Activated T-cell treated with anti-CD3 and anti-CD28 coated beads for 24 hours (primary cell): ENCODE results near the gene SH3D21.

Experiments
- DNase-seq: peaks from one replicate; pipeline ENCODE4 v3.0.0-alpha.2; 2020; ENCODE audit warnings: low read depth

The SH3D21 gene

DNA sequence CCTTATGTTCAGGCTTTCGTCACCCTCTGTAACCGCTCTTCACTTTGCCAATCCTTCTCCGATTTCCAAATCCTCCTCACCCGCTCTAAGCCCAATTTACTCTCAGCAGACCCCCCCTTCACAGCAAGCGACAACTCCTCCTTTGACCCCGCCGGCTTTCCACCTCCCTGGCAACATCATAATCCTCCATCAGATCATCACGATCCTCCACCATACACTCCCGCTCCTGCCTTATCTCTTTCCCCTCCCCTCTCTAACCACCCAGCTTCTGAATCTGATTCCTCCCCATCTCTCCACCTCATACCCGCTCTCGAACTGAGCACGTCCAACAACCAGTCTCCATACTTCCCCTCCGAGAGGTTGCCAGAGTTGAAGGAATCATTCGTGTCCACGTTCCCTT is 24.8 kb downstream of the SH3D21 start:
- DNase-seq, result no peak

DNA sequence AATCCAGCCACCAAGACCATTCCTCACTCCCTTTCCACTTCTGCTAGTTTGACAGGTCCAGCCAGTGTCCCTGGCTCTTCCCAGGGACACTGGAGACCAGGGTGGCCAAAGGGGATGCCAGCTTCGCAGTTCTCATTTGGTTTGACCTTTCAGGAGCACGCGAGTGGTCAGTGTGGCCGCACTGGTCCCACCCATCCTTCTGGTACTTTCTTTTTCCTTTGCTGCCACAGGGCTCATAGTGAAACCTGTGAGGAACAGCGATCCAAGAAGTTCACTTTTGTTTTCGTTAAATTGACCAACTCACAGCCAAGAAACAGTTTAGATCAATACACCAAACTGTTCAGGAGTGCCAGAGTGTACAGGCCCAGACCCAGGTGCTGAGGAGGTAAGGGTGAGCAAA is 31.7 kb downstream of the SH3D21 start:
- no peak for DNase-seq

DNA sequence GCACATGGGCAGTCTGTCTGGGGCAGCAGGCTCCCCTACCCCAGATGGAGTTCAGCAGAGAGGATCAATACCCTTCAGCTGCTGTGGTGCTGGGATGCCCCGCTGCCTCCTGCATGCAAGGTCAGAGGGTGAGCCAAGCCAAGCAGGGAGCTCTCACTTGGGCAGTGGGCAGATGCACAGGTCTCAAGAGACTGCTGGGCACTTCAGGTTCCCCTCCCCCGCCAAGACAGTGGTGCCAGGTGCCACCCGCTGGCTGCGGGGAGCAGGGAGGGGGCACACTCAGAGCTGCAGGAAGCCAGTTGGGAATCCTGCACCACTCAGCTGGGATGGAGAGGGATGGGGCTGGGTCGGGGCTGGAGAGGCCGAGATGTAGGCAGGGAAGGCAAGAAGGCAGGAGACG is 33.0 kb downstream of the SH3D21 start:
- DNase-seq, result no peak

DNA sequence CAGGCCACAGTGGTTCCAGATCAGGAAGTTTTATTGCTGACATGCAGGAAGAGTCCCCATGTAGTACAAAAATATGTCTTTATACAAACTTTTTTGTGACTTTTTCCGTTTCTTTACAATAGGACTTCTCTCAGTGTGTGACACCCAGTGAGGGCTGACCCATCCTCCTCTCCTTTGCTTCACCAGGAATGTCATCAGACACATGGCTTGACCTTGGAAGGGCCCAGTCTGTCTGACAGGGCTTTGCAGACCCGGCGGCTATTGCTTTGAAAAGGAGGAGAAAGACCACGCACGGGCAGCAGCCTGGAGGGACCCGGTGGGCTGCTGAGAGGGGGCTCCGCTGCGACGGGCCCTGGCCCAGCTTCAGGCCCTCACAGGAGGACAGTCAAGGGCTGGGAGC is 33.4 kb downstream of the SH3D21 start:
- no peak for DNase-seq

DNA sequence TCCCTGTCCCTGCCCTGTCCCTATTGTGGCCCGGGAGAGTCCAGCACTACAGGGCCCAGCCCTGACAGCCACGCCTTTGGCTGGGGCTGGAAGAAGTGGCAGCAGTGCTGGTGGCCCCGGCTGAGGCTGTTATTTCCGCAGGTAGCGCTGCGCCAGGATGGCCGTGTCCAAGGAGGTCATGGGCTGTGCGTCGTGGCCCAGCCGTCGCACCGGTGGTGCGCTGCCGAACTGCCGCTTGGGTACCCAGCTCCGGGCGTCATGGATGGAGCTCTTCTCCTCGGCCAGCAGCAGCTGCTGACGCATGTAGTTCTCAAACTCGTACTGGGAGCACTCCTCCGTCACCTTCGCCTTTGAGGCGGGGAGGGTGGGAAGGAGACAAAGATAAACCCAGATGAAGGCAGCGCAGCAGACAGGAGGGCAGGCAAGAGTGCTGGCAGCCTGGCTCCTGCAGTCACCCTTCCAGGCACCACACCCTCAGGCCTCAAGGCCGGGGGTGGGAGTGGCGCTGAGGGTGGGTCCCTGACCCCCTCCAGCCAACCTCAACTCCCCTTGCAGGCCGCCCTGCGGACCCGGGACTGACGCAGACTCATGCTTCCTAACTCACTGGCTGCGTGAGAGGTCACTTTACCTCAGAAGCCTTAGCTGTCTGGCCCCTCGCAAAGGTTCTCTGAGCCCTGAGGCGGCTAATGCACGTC is 35.6 kb downstream of the SH3D21 start:
- no peak for DNase-seq

DNA sequence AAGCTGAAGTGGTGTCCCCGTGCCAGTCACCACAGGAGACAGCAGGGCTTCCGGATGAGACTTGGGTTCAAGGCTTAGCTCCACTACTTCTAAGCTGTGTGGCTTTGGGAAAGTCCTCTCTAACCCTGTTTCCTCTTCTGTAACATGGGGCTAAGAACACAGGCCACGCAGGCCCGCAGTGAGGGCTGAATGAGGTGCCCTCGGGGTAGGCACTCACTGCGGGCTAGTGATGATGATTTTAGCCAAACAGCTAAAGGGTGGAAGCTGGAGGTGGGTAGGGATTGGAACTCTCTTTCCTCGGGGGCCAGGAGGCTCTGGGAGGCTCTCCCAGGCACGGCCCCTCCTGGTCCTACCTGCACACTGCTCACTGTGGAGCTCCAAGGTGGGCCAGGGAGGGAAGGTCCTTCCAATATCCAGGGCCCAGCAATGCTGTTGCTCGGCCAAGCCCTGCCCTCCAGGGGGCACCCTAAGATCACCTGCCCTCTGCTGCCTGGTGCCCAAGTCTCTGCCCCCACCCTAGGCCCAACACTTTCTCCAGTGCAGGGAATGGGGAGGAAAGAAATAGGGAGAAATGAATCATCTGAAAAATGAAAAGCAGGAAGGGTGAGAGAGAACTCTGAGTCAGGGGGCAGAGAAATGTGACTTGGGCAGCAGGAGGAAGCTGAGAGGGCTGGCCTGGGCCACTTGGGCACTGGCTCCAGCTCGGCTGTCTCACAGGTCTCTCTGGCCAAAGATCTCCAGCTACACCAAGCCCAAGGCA is 36.4 kb downstream of the SH3D21 start:
- DNase-seq, result no peak

DNA sequence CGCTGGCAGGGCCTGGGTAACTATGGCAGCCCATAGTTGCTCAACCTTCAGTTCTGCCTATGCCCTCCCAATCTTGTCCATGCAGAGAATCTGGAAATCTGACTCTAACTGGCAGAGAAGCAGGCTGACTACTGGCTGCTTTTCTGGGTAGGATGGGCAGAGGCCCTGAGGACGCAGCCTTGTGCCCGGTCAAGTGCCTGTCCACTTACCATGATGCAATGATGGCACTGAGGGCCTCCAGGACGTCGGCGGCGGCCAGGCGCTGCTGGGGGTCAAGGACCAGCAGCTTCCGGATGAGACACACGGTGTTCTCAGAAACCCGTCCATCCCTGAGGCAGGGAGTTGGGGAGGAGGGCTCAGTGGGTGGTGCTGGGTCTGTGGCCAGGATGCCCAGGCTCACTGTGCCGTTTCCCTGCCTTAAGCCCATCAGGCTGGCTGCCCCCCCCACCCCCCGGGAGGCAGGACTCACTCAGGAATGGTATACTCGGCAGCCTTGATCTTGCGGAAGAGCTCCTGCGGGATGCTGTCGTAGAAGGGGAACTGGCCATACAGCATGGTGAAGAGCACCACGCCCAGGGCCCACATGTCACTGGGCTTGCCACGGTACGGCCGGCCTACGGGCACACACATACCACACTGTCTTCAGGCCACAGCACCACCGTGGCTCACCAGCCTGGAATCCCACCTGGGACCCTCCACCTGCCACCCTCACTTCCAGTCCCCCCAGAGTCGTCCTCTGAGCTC is 37.7 kb downstream of the SH3D21 start:
- no peak for DNase-seq

DNA sequence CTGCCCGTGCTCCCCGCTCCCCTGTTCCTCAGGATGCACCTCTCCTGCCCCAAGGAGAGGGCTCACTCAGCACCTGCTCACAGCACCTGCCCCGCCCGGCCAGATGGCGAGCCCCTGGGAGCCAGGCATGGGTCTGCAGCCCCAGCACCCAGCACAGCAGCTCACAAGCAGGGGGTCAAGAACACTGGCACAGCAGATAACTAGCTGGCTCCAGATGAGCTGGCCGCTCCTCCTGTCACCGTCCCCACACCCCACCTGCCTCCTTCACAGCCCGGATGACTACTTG is 38.2 kb downstream of the SH3D21 start:
- no peak for DNase-seq

DNA sequence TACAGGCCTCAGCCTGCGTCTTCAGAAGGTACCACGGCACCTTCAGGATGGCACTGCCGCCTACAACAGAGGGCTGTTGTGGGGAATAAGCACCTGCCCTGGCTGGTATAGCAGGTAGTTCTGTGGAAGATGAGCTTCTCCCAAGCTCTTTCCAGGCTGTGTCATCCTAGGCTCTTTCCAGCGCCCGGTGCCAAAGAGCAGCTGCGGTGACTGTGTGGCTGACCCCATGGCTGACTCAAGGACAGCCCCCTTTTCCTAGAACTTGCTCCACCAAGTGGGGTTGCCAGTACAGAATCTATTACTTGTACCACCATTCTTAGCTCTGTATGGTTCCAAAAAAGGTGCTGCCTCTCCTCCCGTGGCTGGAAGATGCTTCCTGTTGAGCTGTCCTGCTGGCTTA is 39.2 kb downstream of the SH3D21 start:
- no peak for DNase-seq

DNA sequence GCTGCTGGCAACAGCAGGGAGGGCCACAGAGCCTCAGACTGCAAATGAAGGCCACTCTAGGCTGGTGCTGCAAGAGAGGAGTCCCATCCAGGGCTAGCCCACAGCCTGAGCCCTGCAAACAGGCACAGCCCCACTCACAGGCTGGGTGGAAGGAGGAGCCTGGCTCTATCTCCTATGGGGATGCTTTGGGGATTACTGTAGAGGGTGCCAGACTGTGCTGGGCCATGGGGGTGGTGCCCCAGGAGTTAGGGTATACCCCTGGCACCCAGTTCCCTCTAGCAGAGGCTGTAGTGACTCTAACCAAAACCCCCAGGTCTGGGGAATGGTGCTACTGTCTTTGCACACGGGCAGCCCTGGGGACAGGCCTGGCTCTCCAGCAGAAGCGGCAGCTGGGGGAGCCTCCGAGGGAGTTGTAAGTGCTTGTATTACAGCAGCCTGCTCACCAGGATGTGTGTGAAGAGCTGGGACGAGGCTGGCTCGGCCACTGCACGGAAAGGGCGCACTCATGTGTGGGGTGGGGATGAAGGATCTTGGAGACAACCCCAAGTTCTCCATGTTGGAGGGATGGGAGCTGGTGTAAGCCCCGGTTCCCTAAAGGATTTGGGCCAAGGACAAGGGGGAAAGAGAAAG is 40.7 kb downstream of the SH3D21 start:
- no peak for DNase-seq

DNA sequence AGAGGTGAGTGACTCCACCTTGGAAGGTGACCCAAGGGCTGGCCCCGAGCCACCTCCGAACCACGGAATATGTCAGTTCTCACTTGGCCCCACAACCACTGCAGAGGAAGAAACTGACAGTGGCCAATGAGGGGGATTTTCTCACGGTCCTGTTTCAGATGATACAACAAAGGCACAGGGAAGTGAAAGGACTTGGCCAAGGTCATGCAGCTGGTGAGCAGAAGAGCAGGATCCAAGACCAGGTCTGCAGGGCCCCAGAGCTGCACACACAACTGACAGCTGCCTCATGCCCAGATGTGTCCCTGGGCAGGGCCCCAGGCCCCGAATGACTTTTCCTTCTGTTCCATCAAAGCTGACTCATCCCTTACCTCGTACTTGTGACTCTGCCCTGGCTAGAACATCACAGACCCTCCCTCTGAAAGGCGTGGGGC is 43.1 kb downstream of the SH3D21 start:
- no peak for DNase-seq

DNA sequence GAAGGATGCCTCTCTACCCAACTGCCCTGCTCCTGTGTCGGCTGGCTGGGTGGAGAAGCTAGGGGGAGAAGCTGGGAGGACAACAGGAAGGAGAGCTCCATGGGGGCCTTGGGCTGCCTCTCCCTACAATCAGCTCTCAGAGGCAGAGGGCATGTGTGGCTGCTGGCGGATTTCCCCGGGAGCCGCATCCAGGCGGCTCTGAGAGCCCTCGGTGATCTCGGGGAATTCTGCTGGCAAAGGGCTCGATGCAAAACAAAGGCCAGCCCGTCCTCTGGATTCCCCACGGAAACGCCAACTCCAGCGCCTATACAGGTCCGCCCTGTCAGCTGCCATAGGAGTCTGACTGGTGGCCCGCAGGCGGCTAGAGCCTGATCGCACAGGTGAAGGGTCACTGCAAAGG is 43.7 kb downstream of the SH3D21 start:
- DNase-seq, result no peak

DNA sequence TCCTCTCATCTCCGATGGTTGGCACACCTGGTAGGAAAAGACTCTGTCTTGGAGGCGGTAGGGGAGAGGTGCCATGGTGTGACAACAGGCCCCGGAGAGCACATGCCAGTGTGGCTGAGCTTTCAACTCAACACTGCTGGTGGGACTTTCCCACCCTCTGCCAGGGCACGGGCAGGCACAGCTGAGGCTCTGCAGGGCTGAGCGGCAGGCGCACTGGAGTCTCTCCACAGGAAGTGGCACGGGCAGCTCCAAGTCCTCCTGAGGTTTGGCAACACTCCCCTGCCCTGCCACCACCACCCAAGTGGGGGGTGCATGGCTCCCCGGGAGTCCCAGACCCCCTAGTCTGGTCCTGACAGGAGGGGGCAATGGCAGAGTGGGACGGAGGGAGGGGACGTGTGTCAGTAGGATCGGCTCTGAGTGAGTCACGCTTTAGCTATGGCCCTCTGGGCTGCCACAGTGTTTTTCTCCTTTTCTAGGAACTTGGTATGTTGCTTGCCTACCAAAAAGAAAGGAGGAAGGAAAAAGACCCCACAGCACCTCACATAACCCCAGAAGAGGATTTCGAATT is 44.6 kb downstream of the SH3D21 start:
- peak; percentile 49 for DNase-seq

DNA sequence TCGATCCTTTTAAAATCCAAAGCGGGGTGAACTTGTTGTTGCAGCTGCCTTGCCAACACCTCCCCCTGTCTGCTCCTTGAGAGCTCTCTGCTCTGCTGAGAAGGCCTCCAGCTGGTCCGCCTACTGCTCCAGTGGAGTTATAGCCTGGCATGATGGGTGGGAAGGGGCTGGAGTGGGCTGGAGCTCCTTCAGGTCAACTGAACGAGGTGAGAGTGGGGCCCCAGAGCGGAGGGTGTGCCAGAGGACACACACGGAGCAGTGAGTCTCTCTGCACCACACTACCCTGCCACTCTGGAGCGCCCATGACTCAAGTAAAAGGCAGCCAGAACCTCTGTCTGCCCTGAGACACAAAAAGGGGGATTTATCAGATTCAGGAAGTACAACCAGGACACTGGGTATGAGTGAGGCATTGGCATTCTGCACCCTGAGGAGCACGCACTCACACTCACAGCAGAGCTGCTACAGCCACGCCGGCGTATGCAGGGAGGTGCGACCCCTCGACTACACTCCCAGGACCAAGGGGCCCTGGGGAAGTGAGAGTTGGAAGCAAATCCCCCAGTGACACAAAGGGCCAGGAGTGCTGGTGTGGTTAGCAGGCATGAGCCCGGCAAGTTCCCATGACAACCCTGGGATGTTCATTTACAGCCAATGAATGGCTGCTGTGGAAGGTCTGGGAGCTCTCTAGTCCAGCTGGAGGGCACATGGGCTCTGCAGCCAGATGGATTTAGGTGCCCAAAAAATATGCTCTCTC is 45.2 kb downstream of the SH3D21 start:
- no peak for DNase-seq

DNA sequence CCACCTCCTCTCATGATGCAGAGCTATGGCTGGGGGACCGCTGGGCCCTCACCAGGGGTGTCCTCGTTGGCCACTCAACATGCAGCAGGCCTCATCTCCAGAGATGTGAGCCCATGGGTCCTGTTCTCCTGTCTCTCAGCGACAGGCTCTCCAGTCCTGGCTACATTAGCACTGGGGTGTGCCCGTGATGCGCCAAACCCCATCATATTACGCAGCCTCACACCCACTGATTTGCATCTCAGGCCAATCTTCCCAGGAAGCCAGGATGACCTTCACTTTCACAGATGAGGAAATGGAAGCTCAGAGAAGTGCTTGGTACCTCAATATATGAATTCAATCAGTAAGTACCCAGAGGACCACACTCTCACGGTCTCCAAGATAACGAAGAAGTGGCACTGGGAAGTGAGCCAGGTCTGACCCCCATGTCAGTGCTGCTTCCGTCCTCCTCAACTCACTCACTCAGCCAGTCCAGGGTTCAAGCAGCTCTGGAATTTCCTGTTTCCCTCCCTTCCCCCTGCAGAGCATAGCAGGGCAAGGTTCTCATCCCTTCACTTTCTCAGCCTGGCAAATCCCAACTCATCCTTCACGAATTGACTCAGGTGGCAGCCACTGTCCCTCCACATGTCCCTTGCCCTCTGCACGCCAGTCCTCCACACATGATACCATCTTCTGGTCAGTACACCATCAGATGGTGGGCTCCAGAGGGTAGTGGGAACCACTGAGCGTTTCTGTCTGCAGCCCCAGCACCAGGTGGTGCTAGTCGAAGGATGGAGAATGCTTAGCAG is 46.1 kb downstream of the SH3D21 start:
- no peak for DNase-seq

DNA sequence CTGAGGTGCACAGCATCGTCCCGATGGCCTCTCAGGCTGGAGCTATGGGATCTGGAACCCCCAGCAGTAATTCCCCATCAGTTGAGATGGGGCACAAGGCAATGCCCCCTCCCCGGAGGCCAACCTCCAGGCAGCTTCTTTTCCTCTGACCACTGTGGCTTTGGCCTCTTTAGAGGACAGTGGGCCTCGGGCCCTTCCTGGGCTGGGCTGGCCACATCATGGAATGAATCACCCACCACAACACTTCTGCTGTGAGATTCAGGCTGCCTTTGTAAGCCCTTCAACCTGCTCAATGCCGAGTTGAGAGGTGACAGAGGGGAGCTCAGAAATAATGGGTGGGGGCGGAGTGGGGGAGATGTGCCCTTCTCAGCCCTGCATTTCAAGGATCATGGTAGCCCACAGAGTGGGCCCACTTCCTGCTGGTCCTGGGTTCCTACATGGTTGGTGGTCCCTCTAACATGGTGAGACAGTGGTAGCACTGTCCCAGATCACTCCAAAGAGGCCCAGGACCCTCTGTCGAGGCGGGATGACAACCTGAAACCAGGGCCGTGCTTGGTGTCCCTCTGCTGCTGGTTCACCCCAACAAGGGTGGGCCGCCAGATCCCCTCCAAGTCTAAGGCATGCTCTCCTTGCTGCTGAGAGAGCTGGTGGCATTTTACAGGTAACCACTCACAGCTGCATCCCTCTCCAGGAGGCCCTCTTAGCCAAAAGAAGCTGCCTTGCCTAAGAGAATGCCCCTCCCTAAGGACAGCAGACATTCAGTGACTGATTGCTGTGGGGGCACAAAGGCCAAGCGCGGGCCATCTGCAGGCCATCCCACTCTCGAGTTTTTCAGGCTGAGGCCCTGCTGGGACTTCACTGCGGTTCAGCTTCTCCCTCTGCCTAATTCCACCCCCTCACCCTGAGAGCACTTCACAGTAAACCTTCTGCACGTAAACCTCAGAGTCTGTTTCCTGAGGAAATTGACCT is 47.0 kb downstream of the SH3D21 start:
- DNase-seq, result no peak

DNA sequence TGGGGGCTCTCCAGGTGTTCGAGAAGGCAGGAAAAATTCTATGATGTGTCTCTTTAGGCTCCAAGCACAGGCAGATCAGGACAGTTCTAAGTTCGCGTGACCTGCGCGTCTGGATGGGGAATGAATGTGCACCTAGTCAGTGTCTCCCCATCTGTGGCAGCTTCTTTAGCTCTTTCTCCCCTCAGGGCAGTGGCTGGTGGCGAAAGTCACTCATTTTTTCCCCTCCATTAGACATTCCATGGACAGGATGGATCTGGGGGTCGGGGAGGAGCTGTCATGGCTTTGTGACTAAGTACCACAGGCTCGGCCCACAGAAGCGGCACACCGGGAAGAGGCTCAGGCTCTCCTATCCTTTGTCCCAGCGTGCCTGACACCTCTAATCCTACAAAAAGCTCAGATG is 48.3 kb downstream of the SH3D21 start:
- no peak for DNase-seq

DNA sequence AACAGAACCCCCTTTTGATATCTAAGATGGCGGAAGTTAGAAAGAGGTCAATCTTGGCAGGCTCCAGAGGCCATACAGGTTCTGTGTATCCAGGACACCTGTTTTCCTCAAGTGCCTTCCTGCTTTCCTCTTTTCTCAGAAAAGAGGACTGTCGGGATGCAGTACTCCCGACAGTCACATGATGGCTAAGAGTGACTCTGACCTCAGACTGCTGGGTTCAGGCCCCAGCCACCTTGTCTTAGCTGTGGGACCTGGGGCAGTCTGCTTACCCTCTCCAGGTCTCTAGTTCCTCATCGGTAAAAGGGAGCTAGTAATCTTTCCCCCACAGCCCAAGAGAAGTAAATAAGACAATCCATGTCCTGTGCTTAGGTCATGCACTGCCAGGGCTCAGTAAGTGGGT is 49.6 kb downstream of the SH3D21 start:
- DNase-seq, result no peak

DNA sequence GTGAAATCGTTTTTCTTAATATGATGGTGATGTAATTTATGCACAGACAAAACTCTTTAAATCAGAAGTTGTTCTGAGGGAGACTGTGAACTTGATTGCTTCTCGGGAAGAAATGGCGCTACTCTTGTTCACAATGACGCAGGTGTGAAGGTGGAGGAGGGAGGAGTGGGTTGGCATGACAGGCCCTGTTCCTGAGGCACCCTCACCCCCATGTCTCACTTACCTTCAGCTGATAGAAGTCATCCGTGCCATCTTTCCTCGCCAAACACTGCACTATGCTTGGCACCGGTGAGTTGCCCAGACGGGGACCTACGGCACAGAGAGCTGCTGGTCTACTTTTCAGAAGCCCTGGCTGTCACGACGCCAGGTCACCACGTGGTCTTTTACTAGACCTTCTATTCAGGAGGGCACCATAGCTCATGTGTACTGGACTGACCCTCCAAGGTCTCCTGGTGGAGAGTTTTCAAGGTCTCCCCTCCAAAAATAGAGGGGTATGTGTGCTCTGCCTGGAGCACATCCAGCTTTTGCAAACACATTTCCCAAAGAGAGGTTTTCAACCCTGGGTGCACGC is 52.4 kb downstream of the SH3D21 start:
- DNase-seq, result no peak
